Endothelial cell of umbilical vein (primary cell): ENCODE data around the gene IGFL4. TPM values are rescaled to one million over a fixed set of nuclear protein-coding genes. Genes with fewer than 3 reads are reported as not detected.

ENCODE experiments used
- BruUV-seq: library from RNA; stranded (reverse); fragments of 400-500 nt; replicated peaks from 2 replicates; lab custom pipeline; 2021; lab: Mats Ljungman, UMichigan
- CTCF ChIA-PET: fragments of 300-600, 350-600 bp; sonication (Branson Sonifier 250); formaldehyde crosslinking; loops from one replicate; lab custom pipeline; 2021; ENCODE audit warnings: antibody characterized with exemption, inconsistent platforms; lab: Charles Lee
- POLR2A ChIA-PET: fragments of 300-600, 350-600 bp; sonication (Branson Sonifier 250); formaldehyde crosslinking; loops from one replicate; lab custom pipeline; 2021; ENCODE audit warnings: antibody characterized with exemption, inconsistent platforms; lab: Charles Lee
- DNase-seq: peaks from one replicate; pipeline ENCODE4 v3.0.0-alpha.2; 2011; ENCODE audit warnings: low read depth, low spot score
- FAIRE-seq: peaks from 2 replicates; lab custom pipeline; 2011; peaks lifted over from hg19 to GRCh38; lab: Jason Lieb, UNC
- H2AFZ ChIP-seq: 2 replicates; pipeline ENCODE4 v1.6.0; 2012; ENCODE audit warnings: low read depth, low read length, control low read depth, inconsistent platforms
- H3K27ac ChIP-seq: 2 replicates; pipeline ENCODE4 v1.5.1; 2011; ENCODE audit warnings: low read depth, mild to moderate bottlenecking, control low read depth, low read length, moderate library complexity; ENCODE audit not compliant: insufficient read depth
- H3K27me3 ChIP-seq, 2 experiments: 2 replicates each; pipeline versions ENCODE4 v1.6.0 to v1.6.1; 2011; ENCODE audit warnings: low read length in 2 of 2, mixed read lengths in 1 of 2; ENCODE audit not compliant: control insufficient read depth in 2 of 2, insufficient read depth in 2 of 2
- H3K36me3 ChIP-seq, 2 experiments: 2 replicates in 1 of 2; 3 replicates in 1 of 2; pipeline ENCODE4 v1.5.1; 2011; ENCODE audit warnings: low read length in 2 of 2, mild to moderate bottlenecking in 1 of 2, moderate library complexity in 1 of 2; ENCODE audit not compliant: control insufficient read depth in 2 of 2, insufficient read depth in 2 of 2; ENCODE audit errors: extremely low read depth in 1 of 2
- H3K4me1 ChIP-seq: 3 replicates; pipeline ENCODE4 v1.5.1; 2011; ENCODE audit warnings: mild to moderate bottlenecking, low read length; ENCODE audit not compliant: control insufficient read depth, insufficient read depth; ENCODE audit errors: extremely low read depth
- H3K4me2 ChIP-seq: 2 replicates; pipeline ENCODE4 v1.6.1; 2011; ENCODE audit warnings: low read length, control low read depth, mixed read lengths; ENCODE audit not compliant: insufficient read depth
- H3K4me3 ChIP-seq, 3 experiments: fragments of 200-600 bp in 1 of 3; sonication (generic), shearing (Covaris generic) in 1 of 3; replicated peaks in 1 of 3; 2 replicates each; pipeline ENCODE4 v1.5.1; 2011 to 2016; ENCODE audit warnings: control low read depth in 3 of 3, low read length in 3 of 3, mild to moderate bottlenecking in 2 of 3, inconsistent platforms in 1 of 3, low read depth in 1 of 3, moderate library complexity in 1 of 3; ENCODE audit not compliant: insufficient read depth in 1 of 3
- H3K79me2 ChIP-seq: 2 replicates; pipeline ENCODE4 v1.6.0; 2012; ENCODE audit warnings: low read length, inconsistent platforms; ENCODE audit not compliant: control insufficient read depth, insufficient read depth
- H3K9ac ChIP-seq: replicated peaks from 2 replicates; pipeline ENCODE3; 2011; ENCODE audit warnings: low read length, control low read depth; ENCODE audit not compliant: insufficient read depth; ENCODE audit errors: extremely low read depth
- H3K9me1 ChIP-seq: replicated peaks from 3 replicates; pipeline ENCODE4 v1.6.0; 2011; ENCODE audit warnings: mild to moderate bottlenecking, low read length; ENCODE audit not compliant: control insufficient read depth, insufficient read depth; ENCODE audit errors: extremely low read depth
- H3K9me3 ChIP-seq: replicated peaks from 2 replicates; pipeline ENCODE4 v1.5.1; 2012; ENCODE audit warnings: low read length, inconsistent platforms; ENCODE audit not compliant: control insufficient read depth, insufficient read depth
- H4K20me1 ChIP-seq: replicated peaks from 2 replicates; pipeline ENCODE3; 2011; ENCODE audit warnings: mild to moderate bottlenecking, low read length; ENCODE audit not compliant: control insufficient read depth, insufficient read depth; ENCODE audit errors: extremely low read depth
- EZH2 ChIP-seq: IDR thresholded peaks from 2 replicates; pipeline ENCODE4 v1.6.1; 2012; ENCODE audit warnings: borderline replicate concordance, low read depth, mild to moderate bottlenecking, moderate library complexity, low read length, inconsistent platforms; ENCODE audit not compliant: severe bottlenecking
- FOS ChIP-seq: IDR thresholded peaks from 2 replicates; pipeline ENCODE4 v1.6.1; 2011; ENCODE audit warnings: mild to moderate bottlenecking, low read length, moderate library complexity, borderline replicate concordance; ENCODE audit not compliant: insufficient read depth
- GATA2 ChIP-seq: IDR thresholded peaks from 2 replicates; pipeline ENCODE4 v1.7.0; 2011; ENCODE audit warnings: low read depth, mild to moderate bottlenecking, moderate library complexity, mixed read lengths, low read length; ENCODE audit not compliant: insufficient read length, insufficient read depth
- JUN ChIP-seq: IDR thresholded peaks from 2 replicates; pipeline ENCODE4 v1.6.1; 2011; ENCODE audit warnings: borderline replicate concordance, low read depth; ENCODE audit not compliant: insufficient read length, insufficient read depth
- MYC ChIP-seq: IDR thresholded peaks from one replicate; pipeline ENCODE4 v1.6.1; 2011; ENCODE audit warnings: mild to moderate bottlenecking, low read depth, low read length
- POLR2A ChIP-seq: IDR thresholded peaks from 2 replicates; pipeline ENCODE4 v1.6.1; 2012; ENCODE audit warnings: low read depth, mild to moderate bottlenecking, control low read depth, low read length
- POLR2AphosphoS5 ChIP-seq: IDR thresholded peaks from 2 replicates; pipeline ENCODE4 v1.6.1; 2012; ENCODE audit warnings: low read depth, mild to moderate bottlenecking, control low read depth, low read length, moderate library complexity; ENCODE audit not compliant: insufficient read depth
- dilution Hi-C: fragments of 300-500 bp; cut with MboI; formaldehyde crosslinking; loops from one replicate; pipeline ENCODE4 v1.15.0; 2019; ENCODE audit warnings: low sequenced_read_pairs; ENCODE audit not compliant: extremely low pct_ligation_motif_present
- intact Hi-C: fragments of 100-400 bp; cut with micrococcal nuclease; formaldehyde crosslinking; loops from one replicate; pipeline ENCODE4 v1.10.0; 2022
- polyA plus RNA-seq, 4 experiments: library from polyadenylated mRNA; depleted of rRNA in 3 of 4; stranded (reverse) in 3 of 4; unstranded in 1 of 4; fragments of >200 nt; gene quantifications; 2 replicates each; pipeline versions ENCODE4 v1.2.1 to v1.2.3, GENCODE V29; 2011 to 2012; ENCODE audit warnings: missing spikeins in 1 of 4
- total RNA-seq: library from RNA; stranded (reverse); gene quantifications from 2 replicates; pipeline ENCODE4 v1.2.3, GENCODE V29; 2021
- TF ChIP-seq, protein P1 (sequence below): IDR thresholded peaks from 2 replicates; pipeline ENCODE4 v1.6.1; 2011; ENCODE audit not compliant: insufficient read depth, insufficient read length
- TF ChIP-seq, protein P2 (sequence below), 2 donors: IDR thresholded peaks; 1 replicate in 1 of 2; 2 replicates in 1 of 2; pipeline ENCODE4 v1.5.1; 2011; ENCODE audit warnings: low read length in 2 of 2, mild to moderate bottlenecking in 2 of 2, moderate library complexity in 2 of 2, control low read depth in 1 of 2, inconsistent platforms in 1 of 2, low read depth in 1 of 2; ENCODE audit not compliant: insufficient read depth in 1 of 2; ENCODE audit errors: extremely low read depth in 1 of 2

The IGFL4 gene
- total and polyA plus RNA-seq, 2 donors (not counting 3 experiments of a cell fraction or from before 2014, with no cell fraction given) = not detected

DNA sequence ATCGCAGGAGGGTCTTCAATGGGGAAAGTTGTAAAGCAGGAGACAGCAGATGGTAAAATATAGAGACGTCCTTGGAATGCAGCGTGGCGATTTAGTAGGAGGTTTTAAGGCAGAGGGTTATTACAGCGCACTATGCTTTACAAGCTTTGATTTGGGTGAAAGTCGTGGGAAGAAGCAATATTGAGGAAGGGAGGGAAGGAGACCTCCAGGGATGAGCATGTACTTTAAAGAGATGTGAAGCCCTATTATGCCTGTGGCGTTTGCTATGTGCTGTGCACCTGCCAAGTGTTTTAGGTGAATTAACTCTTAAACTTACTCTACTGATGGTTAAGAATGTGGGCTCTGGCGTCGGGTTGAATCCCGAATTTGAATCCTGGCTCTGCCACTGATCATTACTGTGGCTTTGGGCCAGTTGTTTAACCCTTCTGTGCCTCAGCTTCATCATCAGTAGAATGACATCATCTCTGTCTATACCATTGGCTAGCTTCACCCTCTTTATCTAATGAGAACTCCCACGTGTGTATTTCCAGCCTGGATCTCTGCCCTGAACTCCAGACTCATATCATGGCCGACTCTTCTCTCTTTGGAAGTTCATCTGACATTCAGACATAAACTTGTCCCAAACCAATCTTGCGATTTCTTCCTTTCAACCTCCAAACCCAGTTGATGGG is 45.0 kb downstream of the IGFL4 start:
- POLR2A ChIA-PET = interaction anchor here (0.6 to 1.0 kb wide), 3 partner anchors 19 to 93 kb away, joined by 3 to 5 read pairs (median 3); partner anchors contain the start of gene MYPOP
- intact Hi-C loops = loop anchor here (1.0 to 5.0 kb wide), 4 partner anchors 22 to 179 kb away; partner anchors contain the start of genes MYPOP and RSPH6A

More for the DNA sequence above, 45.0 kb downstream of the IGFL4 start:
- Histone ChIP-seq H3K9me1 (no peaks in the 10 kb centered on the region), H3K4me3 (peak overlapping the region; percentile 69 to 99 (median 95)), H3K9me3 (no peaks in the 10 kb centered on the region), H3K36me3 (no peaks in the 10 kb centered on the region), H3K27me3 (no peaks in the 10 kb centered on the region), H2AFZ (peak overlapping the region; percentile 86), H3K27ac (peak overlapping the region; percentile 64), H3K79me2 (peaks cover 5% of the 10 kb centered on the region), H3K9ac (peak overlapping the region; percentile 90), H4K20me1 (no peaks in the 10 kb centered on the region), H3K4me1 (peaks cover 12% of the 10 kb centered on the region), H3K4me2 (peak overlapping the region; percentile 99)
- no peak for TF ChIP-seq POLR2A
- TF ChIP-seq POLR2AphosphoS5 = no peak
- no peak for TF ChIP-seq FOS
- no peak for TF ChIP-seq EZH2
- TF ChIP-seq, protein P1, sequence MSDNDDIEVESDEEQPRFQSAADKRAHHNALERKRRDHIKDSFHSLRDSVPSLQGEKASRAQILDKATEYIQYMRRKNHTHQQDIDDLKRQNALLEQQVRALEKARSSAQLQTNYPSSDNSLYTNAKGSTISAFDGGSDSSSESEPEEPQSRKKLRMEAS = no peak
- TF ChIP-seq, protein P2, sequence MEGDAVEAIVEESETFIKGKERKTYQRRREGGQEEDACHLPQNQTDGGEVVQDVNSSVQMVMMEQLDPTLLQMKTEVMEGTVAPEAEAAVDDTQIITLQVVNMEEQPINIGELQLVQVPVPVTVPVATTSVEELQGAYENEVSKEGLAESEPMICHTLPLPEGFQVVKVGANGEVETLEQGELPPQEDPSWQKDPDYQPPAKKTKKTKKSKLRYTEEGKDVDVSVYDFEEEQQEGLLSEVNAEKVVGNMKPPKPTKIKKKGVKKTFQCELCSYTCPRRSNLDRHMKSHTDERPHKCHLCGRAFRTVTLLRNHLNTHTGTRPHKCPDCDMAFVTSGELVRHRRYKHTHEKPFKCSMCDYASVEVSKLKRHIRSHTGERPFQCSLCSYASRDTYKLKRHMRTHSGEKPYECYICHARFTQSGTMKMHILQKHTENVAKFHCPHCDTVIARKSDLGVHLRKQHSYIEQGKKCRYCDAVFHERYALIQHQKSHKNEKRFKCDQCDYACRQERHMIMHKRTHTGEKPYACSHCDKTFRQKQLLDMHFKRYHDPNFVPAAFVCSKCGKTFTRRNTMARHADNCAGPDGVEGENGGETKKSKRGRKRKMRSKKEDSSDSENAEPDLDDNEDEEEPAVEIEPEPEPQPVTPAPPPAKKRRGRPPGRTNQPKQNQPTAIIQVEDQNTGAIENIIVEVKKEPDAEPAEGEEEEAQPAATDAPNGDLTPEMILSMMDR (IDR thresholded peaks at IDR 0.05; ENCODE audit: extremely low read depth in 1 of 2, insufficient read depth in 1 of 2, low read depth in 1 of 2, low read length in 2 of 2) = no peak
- TF ChIP-seq MYC = no peak
- TF ChIP-seq GATA2 = no peak
- TF ChIP-seq JUN = no peak
- CTCF ChIA-PET = interaction anchor here (1.0 to 2.3 kb wide), 12 partner anchors 11 to 285 kb away, joined by 3 to 11 read pairs (median 4); partner anchors contain the start of genes MYPOP and NOVA2
- dilution Hi-C loops = no loop called here
- TSS peak; percentile 50 for BruUV-seq
- DNase-seq (no peak), FAIRE-seq (no peak)
